IMR-90 (cell line): ENCODE results near the gene CSGALNACT2. TPM values are rescaled to one million over a fixed set of nuclear protein-coding genes. Genes with fewer than 3 reads are reported as not detected.

Source experiments
- ATAC-seq: fragments of 200-7000 bp; cut with Tn5 transposase; 2 replicates; pipeline ENCODE4 v1.9.1; 2020; ENCODE audit warnings: low read depth, mild to moderate bottlenecking, moderate library complexity
- BruUV-seq: library from RNA; stranded (reverse); fragments of 400-500 nt; replicated peaks from 2 replicates; lab custom pipeline; 2021; lab: Mats Ljungman, UMichigan
- CTCF ChIA-PET: fragments of 300-600 bp; formaldehyde crosslinking; extraction: SDS; loops from one replicate; lab custom pipeline; 2021; ENCODE audit warnings: antibody characterized with exemption; lab: Yijun Ruan, JAX
- POLR2A ChIA-PET: fragments of 300-600 bp; sonication (Branson Sonifier 250); formaldehyde crosslinking; loops from one replicate; lab custom pipeline; 2022; ENCODE audit warnings: antibody characterized with exemption; ENCODE audit not compliant: unreplicated experiment; lab: Charles Lee
- DNase-seq: peaks from one replicate; pipeline ENCODE4 v3.0.0; 2013
- H2AFZ ChIP-seq: replicated peaks from 2 replicates; pipeline ENCODE3; 2013; ENCODE audit warnings: low read length, mild to moderate bottlenecking; ENCODE audit not compliant: poor library complexity
- H2AK5ac ChIP-seq: 2 replicates; pipeline ENCODE4 v1.6.1; 2013; ENCODE audit warnings: low read depth, low read length, inconsistent platforms
- H2AK9ac ChIP-seq: replicated peaks from 2 replicates; pipeline ENCODE3; 2013; ENCODE audit warnings: mild to moderate bottlenecking, low read depth, low read length, moderate library complexity; ENCODE audit not compliant: poor library complexity
- H2BK120ac ChIP-seq: 2 replicates; pipeline ENCODE4 v1.6.1; 2013; ENCODE audit warnings: low read depth, low read length, inconsistent platforms
- H2BK15ac ChIP-seq: 3 replicates; pipeline ENCODE4 v1.6.1; 2013; ENCODE audit warnings: low read depth, low read length, inconsistent platforms
- H2BK20ac ChIP-seq: 2 replicates; pipeline ENCODE4 v1.6.1; 2013; ENCODE audit warnings: low read depth, mild to moderate bottlenecking, inconsistent platforms, low read length, moderate library complexity
- H2BK5ac ChIP-seq: 2 replicates; pipeline ENCODE4 v1.6.1; 2013; ENCODE audit warnings: mild to moderate bottlenecking, low read depth, low read length, inconsistent platforms; ENCODE audit not compliant: poor library complexity, severe bottlenecking
- H3K14ac ChIP-seq: replicated peaks from 2 replicates; pipeline ENCODE4 v1.6.1; 2013; ENCODE audit warnings: low read depth, low read length, inconsistent platforms
- H3K18ac ChIP-seq: 2 replicates; pipeline ENCODE4 v1.6.1; 2013; ENCODE audit warnings: low read depth, low read length, control low read depth
- H3K23ac ChIP-seq: 2 replicates; pipeline ENCODE4 v1.6.1; 2013; ENCODE audit warnings: low read depth, low read length, inconsistent platforms
- H3K27ac ChIP-seq: 2 replicates; pipeline ENCODE4 v1.5.1; 2013; ENCODE audit warnings: mild to moderate bottlenecking, control low read depth, low read length; ENCODE audit not compliant: insufficient read depth
- H3K27me3 ChIP-seq: 2 replicates; pipeline ENCODE4 v1.6.1; 2013; ENCODE audit warnings: low read length; ENCODE audit not compliant: control insufficient read depth, insufficient read depth
- H3K36me3 ChIP-seq: 2 replicates; pipeline ENCODE4 v1.6.1; 2013; ENCODE audit warnings: low read length, mixed read lengths; ENCODE audit not compliant: control insufficient read depth, insufficient read depth
- H3K4ac ChIP-seq: 2 replicates; pipeline ENCODE4 v1.6.1; 2013; ENCODE audit warnings: low read depth, low read length, inconsistent platforms
- H3K4me1 ChIP-seq: 2 replicates; pipeline ENCODE4 v1.6.1; 2013; ENCODE audit warnings: low read length, mixed read lengths; ENCODE audit not compliant: control insufficient read depth, insufficient read depth
- H3K4me2 ChIP-seq: 2 replicates; pipeline ENCODE4 v1.6.1; 2013; ENCODE audit warnings: low read depth, mild to moderate bottlenecking, control low read depth, low read length, moderate library complexity
- H3K4me3 ChIP-seq: 2 replicates; pipeline ENCODE4 v1.5.1; 2013; ENCODE audit warnings: low read depth, mild to moderate bottlenecking, control low read depth, low read length, moderate library complexity; ENCODE audit not compliant: insufficient read depth
- H3K56ac ChIP-seq: 2 replicates; pipeline ENCODE4 v1.6.1; 2013; ENCODE audit warnings: low read length, inconsistent platforms; ENCODE audit not compliant: insufficient read depth; ENCODE audit errors: extremely low read depth
- H3K79me1 ChIP-seq, 2 experiments: 2 replicates each; pipeline ENCODE4 v1.6.1; 2013; ENCODE audit warnings: low read length in 2 of 2, inconsistent platforms in 1 of 2, low read depth in 1 of 2
- H3K9ac ChIP-seq: 2 replicates; pipeline ENCODE4 v1.6.1; 2013; ENCODE audit warnings: low read depth, low read length, control low read depth
- H3K9me1 ChIP-seq: 2 replicates; pipeline ENCODE4 v1.6.1; 2013; ENCODE audit warnings: low read length, inconsistent platforms; ENCODE audit not compliant: insufficient read depth
- H3K9me3 ChIP-seq: 2 replicates; pipeline ENCODE4 v1.6.1; 2013; ENCODE audit warnings: low read length; ENCODE audit not compliant: control insufficient read depth, insufficient read depth
- H4K20me1 ChIP-seq: 2 replicates; pipeline ENCODE4 v1.6.1; 2013; ENCODE audit warnings: low read length, inconsistent platforms; ENCODE audit not compliant: insufficient read depth
- H4K5ac ChIP-seq: 2 replicates; pipeline ENCODE4 v1.6.1; 2013; ENCODE audit warnings: mild to moderate bottlenecking, low read depth, low read length, control low read depth
- H4K8ac ChIP-seq, 2 experiments: 2 replicates each; pipeline ENCODE4 v1.6.1; 2013; ENCODE audit warnings: low read depth in 2 of 2, low read length in 2 of 2, control low read depth in 1 of 2, inconsistent platforms in 1 of 2
- H4K91ac ChIP-seq: 2 replicates; pipeline ENCODE4 v1.6.1; 2013; ENCODE audit warnings: low read depth, low read length, inconsistent platforms; ENCODE audit not compliant: insufficient read depth
- BHLHE40 ChIP-seq: fragments of 150-350 bp; IDR thresholded peaks from 2 replicates; pipeline ENCODE4 v1.6.1; 2016; ENCODE audit warnings: mild to moderate bottlenecking, low read depth, low read length
- CEBPB ChIP-seq: IDR thresholded peaks from 2 replicates; pipeline ENCODE4 v1.6.1; 2012; ENCODE audit warnings: low read depth, low read length, improper control_type of control experiment
- CHD1 ChIP-seq: IDR thresholded peaks from 2 replicates; pipeline ENCODE4 v1.6.1; 2012; ENCODE audit warnings: low read depth, low read length, improper control_type of control experiment
- FOS ChIP-seq: fragments of 150-350 bp; IDR thresholded peaks from 2 replicates; pipeline ENCODE4 v1.6.1; 2016; ENCODE audit warnings: low read depth, low read length
- MAFK ChIP-seq: IDR thresholded peaks from 2 replicates; pipeline ENCODE4 v1.6.1; 2012; ENCODE audit warnings: low read depth, low read length, improper control_type of control experiment
- MAZ ChIP-seq: IDR thresholded peaks from 2 replicates; pipeline ENCODE4 v1.6.1; 2012; ENCODE audit warnings: low read depth, mild to moderate bottlenecking, low read length, improper control_type of control experiment, moderate library complexity, borderline replicate concordance
- MXI1 ChIP-seq: IDR thresholded peaks from 2 replicates; pipeline ENCODE4 v1.6.1; 2012; ENCODE audit warnings: low read depth, mild to moderate bottlenecking, low read length, moderate library complexity, borderline replicate concordance
- NFE2L2 ChIP-seq: fragments of 150-350 bp; IDR thresholded peaks from 2 replicates; pipeline ENCODE4 v1.6.1; 2016; ENCODE audit warnings: low read depth, mild to moderate bottlenecking, low read length
- POLR2A ChIP-seq: IDR thresholded peaks from 2 replicates; pipeline ENCODE4 v1.6.1; 2012; ENCODE audit warnings: mild to moderate bottlenecking, low read depth, low read length
- RAD21 ChIP-seq: IDR thresholded peaks from 2 replicates; pipeline ENCODE4 v1.6.1; 2012; ENCODE audit warnings: low read length, improper control_type of control experiment
- RCOR1 ChIP-seq: IDR thresholded peaks from 2 replicates; pipeline ENCODE4 v1.6.1; 2012; ENCODE audit warnings: mild to moderate bottlenecking, low read length, improper control_type of control experiment; ENCODE audit not compliant: insufficient replicate concordance
- RFX5 ChIP-seq: IDR thresholded peaks from 2 replicates; pipeline ENCODE4 v1.8.0; 2012; ENCODE audit warnings: low read depth, mild to moderate bottlenecking, low read length, moderate library complexity
- SMC3 ChIP-seq: fragments of 150-350 bp; IDR thresholded peaks from 2 replicates; pipeline ENCODE4 v1.6.1; 2016; ENCODE audit warnings: low read depth, mild to moderate bottlenecking, antibody characterized with exemption, low read length, moderate library complexity
- WGBS, 2 experiments: methylation state at CpG; one replicate each; pipeline versions ENCODE4 v1.1.5 to v1.1.7; 2013; ENCODE audit warnings: missing lambda C conversion rate in 2 of 2; ENCODE audit not compliant: insufficient read length in 1 of 2; ENCODE audit errors: extremely low coverage in 2 of 2; 5-methylcytosine and 5-hydroxymethylcytosine counted together
- dilution Hi-C: fragments of 300-500 bp; cut with HindIII; formaldehyde crosslinking; loops from one replicate; pipeline ENCODE4 v1.14.3; 2018; ENCODE audit warnings: low sequenced_read_pairs; ENCODE audit not compliant: unreplicated experiment
- in situ Hi-C: fragments of 300-500 bp; cut with MboI; formaldehyde crosslinking; loops from 3 replicates; pipeline ENCODE4 v1.14.3; 2019; ENCODE audit warnings: low sequenced_read_pairs, inconsistent platforms, mixed read lengths
- intact Hi-C: fragments of 100-400 bp; cut with micrococcal nuclease; formaldehyde crosslinking; loops from 2 replicates; pipeline ENCODE4 v1.10.0; 2022
- polyA plus RNA-seq, 3 experiments: library from polyadenylated mRNA; depleted of rRNA; stranded (reverse); fragments of >200 nt; gene quantifications; 2 replicates each; pipeline ENCODE4 v1.2.3, GENCODE V29; 2012; ENCODE audit warnings: low replicate concordance in 1 of 3
- total RNA-seq: library from RNA; depleted of rRNA; stranded (reverse); fragments of >200 nt; gene quantifications from 2 replicates; pipeline ENCODE4 v1.2.3, GENCODE V29; 2012
- TF ChIP-seq, protein P1 (sequence below): fragments of 150-350 bp; IDR thresholded peaks from 2 replicates; pipeline ENCODE4 v1.6.1; 2016; ENCODE audit warnings: low read depth, mild to moderate bottlenecking, low read length, moderate library complexity, borderline replicate concordance
- TF ChIP-seq, protein P2 (sequence below): conservative IDR thresholded peaks from 2 replicates; pipeline ENCODE4 v1.5.1; 2012; ENCODE audit warnings: mild to moderate bottlenecking, low read depth, low read length, improper control_type of control experiment

CSGALNACT2 gene
- total and polyA plus RNA-seq, 2 of the 4 experiments (the other 2 are of a cell fraction), result 6.5 to 13.1 TPM

DNA sequence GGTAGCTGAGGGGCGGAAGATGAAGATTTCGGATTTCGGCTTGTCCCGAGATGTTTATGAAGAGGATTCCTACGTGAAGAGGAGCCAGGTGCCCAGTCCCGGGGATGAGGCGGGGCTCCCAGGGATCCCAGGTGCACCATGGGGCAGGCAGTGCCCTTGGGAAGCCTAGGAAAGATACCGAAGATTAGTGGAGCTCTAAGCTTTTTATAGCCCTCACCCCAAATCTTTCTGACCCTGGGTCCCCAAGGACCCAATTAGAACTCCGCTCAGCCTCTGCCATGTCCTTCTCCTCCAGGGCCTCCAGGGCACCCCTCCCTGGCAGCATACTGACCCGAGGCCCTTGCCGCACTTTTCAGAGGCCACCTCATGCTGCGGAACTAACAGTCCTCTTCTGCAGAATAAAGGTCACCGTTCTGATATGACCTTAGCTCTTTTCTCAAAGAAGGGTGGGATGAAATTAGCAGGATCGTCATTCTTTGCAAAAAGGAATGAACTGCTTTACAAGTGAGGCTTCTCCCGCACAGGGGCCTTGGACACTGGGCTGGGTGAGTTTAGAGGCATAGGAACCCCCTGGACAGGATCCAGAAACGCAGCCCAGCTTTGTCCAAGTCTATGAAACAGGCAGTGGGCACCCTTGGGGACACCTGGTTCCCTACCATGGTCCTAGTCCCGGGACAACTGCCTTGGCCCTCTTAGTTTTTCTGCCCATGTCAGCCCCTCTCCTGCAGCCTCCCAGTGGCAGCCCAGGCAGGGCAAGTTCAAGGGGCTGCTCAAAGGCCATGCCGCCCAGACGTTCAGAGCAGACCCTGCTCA, 17.9 kb upstream of the CSGALNACT2 start:
- Histone ChIP-seq H3K18ac (no peak overlapping the region), H2BK5ac (no peak overlapping the region), H3K56ac (no peak overlapping the region), H3K4me3 (no peak overlapping the region), H4K5ac (no peak overlapping the region), H3K36me3 (no peaks in the 10 kb centered on the region), H3K27ac (no peak overlapping the region), H3K4me2 (no peak overlapping the region), H3K14ac (no peak overlapping the region), H3K27me3 (peaks cover 35% of the 10 kb centered on the region), H2BK15ac (no peak overlapping the region), H3K23ac (no peak overlapping the region), H2BK20ac (no peak overlapping the region), H4K8ac (no peak overlapping the region), H2AFZ (no peak overlapping the region), H3K4ac (no peak overlapping the region), H2AK9ac (no peak overlapping the region), H4K20me1 (no peaks in the 10 kb centered on the region), H3K9me3 (no peaks in the 10 kb centered on the region), H4K91ac (no peak overlapping the region), H3K4me1 (no peaks in the 10 kb centered on the region), H3K79me1 (no peaks in the 10 kb centered on the region), H2BK120ac (no peak overlapping the region), H3K9ac (no peak overlapping the region), H3K9me1 (0 out of 2 replicates have a peak, but pooled peaks cover 4% of the 10 kb centered on the region), H2AK5ac (no peak overlapping the region)
- ChIA-PET POLR2A (no interaction called here), CTCF (interaction anchor here (1.0 kb wide), 1 partner anchor 261 kb away, joined by 3 read pairs; no protein-coding TSS in a partner anchor)
- no peak for ATAC-seq
- intact Hi-C loops (no loop called here), dilution Hi-C loops (no loop called here), in situ Hi-C loops (no loop called here)
- BruUV-seq, result no TSS peak
- WGBS, 2 experiments, result 81% methylated on average over 9 of the region's 19 CpGs; no CpG with 5 or more reads in 1 of the 2 experiments
- no peak for DNase-seq
- TF ChIP-seq POLR2A (no peak), RAD21 (no peak), RCOR1 (no peak), SMC3 (no peak), RFX5 (no peak), MAZ (no peak), FOS (no peak), CHD1 (no peak), MXI1 (no peak), CEBPB (no peak), NFE2L2 (no peak), BHLHE40 (no peak), MAFK (no peak)
- TF ChIP-seq, protein P1, sequence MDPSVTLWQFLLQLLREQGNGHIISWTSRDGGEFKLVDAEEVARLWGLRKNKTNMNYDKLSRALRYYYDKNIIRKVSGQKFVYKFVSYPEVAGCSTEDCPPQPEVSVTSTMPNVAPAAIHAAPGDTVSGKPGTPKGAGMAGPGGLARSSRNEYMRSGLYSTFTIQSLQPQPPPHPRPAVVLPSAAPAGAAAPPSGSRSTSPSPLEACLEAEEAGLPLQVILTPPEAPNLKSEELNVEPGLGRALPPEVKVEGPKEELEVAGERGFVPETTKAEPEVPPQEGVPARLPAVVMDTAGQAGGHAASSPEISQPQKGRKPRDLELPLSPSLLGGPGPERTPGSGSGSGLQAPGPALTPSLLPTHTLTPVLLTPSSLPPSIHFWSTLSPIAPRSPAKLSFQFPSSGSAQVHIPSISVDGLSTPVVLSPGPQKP, result no peak
- TF ChIP-seq, protein P2, sequence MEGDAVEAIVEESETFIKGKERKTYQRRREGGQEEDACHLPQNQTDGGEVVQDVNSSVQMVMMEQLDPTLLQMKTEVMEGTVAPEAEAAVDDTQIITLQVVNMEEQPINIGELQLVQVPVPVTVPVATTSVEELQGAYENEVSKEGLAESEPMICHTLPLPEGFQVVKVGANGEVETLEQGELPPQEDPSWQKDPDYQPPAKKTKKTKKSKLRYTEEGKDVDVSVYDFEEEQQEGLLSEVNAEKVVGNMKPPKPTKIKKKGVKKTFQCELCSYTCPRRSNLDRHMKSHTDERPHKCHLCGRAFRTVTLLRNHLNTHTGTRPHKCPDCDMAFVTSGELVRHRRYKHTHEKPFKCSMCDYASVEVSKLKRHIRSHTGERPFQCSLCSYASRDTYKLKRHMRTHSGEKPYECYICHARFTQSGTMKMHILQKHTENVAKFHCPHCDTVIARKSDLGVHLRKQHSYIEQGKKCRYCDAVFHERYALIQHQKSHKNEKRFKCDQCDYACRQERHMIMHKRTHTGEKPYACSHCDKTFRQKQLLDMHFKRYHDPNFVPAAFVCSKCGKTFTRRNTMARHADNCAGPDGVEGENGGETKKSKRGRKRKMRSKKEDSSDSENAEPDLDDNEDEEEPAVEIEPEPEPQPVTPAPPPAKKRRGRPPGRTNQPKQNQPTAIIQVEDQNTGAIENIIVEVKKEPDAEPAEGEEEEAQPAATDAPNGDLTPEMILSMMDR, result no peak
